GM12874 (cell line): ENCODE data around the gene LRRK1.

Experiments
- TF ChIP-seq, protein P1 (sequence below): IDR thresholded peaks from 2 replicates; pipeline ENCODE4 v1.5.1; 2011; ENCODE audit warnings: low read depth, mild to moderate bottlenecking, control low read depth, low read length, moderate library complexity; ENCODE audit not compliant: insufficient read depth

LRRK1 gene

GRCh38 chr15:101020451-101020850 is 101.3 kb downstream of the LRRK1 start:
- TF ChIP-seq, protein P1, sequence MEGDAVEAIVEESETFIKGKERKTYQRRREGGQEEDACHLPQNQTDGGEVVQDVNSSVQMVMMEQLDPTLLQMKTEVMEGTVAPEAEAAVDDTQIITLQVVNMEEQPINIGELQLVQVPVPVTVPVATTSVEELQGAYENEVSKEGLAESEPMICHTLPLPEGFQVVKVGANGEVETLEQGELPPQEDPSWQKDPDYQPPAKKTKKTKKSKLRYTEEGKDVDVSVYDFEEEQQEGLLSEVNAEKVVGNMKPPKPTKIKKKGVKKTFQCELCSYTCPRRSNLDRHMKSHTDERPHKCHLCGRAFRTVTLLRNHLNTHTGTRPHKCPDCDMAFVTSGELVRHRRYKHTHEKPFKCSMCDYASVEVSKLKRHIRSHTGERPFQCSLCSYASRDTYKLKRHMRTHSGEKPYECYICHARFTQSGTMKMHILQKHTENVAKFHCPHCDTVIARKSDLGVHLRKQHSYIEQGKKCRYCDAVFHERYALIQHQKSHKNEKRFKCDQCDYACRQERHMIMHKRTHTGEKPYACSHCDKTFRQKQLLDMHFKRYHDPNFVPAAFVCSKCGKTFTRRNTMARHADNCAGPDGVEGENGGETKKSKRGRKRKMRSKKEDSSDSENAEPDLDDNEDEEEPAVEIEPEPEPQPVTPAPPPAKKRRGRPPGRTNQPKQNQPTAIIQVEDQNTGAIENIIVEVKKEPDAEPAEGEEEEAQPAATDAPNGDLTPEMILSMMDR: no peak

DNA sequence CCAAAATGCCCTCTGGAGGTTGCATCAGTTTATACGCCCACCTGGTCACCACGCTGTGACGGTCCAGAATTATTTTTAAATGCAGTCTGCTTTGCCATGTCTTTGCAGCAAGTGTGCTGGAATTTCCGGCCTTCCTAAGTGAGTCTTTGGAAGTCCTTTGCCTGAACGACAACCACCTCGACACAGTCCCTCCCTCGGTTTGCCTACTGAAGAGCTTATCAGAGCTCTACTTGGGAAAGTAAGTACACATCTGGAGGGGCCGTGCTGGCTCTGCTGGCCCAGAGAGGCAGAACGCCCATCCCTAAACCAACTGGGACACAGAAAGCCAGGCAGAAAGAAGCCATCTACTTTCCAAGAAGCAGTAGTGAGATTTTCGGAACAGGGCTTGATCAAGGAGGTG is 101.8 kb downstream of the LRRK1 start:
- TF ChIP-seq, protein P1: no peak

- TF ChIP-seq, protein P1: no peak
Measured at GRCh38 chr15:101022306-101022705, 103.1 kb downstream of the LRRK1 start.

DNA sequence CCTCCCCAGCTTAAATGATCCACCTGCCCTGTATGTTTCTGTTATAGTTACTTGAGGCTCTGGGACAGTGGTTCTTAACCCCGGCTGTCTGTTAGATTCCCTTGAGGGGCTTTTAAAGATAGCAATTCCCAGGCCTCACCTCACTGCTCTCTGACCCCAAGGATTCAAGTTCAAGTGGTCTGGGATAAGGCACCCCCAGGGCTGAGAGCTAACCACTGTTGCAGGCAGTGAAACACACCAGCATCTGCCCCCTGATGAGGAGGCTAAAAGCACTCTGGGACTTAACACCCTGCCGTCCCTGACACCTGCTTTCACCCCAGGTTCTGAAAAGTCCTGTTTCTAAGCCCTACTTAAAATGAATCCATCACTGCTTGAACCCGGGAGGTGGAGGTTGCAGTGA is 103.7 kb downstream of the LRRK1 start:
- TF ChIP-seq, protein P1: no peak

DNA sequence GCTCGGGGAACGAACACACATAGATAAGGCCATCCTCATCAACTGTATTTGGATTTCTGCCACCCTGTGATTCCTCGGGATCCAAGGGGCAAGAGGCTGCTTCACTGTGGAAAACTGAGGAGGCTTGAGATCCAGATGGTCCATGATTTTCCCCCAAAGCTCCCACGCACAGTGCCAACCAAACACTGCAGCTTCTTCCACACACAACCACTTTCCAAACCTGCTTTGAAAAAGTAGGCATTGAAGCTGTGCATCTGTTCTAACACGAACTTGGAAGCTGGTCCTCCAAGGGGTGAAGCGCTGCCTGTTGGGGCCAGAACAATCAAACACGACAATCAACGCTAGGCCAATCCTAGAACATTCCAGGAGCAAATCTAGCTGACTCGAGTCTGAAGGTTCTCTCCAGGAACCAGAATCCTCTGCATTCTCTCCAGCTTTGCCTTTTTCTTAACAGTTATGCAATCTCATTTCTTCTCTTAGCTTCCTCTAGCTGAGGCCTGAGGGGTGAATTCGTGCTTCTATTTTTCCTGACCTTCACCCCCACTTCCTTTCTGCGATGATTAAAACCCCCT is 104.4 kb downstream of the LRRK1 start:
- TF ChIP-seq, protein P1: no peak

DNA sequence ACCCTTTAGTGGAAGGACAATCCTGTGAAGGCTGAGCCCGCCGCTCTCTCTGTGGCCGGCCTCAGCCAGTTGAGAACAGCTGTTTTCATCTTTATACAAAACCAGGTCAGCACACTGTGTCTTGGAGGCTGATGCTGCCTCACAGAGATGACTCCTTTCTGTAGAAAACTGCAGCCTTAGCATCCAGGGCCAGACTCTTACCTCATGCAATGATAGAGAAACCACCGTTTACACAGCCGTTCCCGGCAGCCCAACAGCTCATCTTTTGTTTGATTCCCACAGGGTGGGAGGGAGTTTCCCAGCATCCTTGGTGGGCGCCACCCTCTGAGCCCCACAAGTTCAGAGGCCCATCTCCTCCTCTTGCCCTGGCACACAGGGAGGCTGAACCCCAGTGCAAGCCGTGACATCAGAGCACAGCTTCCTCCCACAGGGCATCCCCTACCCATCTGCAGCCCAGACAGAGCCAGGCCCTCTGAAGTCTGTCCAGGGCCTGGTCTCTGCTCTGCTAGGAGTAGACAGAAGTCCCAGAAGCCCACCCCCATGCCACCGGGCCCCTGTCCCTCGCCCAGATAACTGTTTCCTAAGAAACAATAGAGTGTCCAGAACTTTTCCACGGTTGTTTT is 105.0 kb downstream of the LRRK1 start:
- TF ChIP-seq, protein P1: no peak

DNA sequence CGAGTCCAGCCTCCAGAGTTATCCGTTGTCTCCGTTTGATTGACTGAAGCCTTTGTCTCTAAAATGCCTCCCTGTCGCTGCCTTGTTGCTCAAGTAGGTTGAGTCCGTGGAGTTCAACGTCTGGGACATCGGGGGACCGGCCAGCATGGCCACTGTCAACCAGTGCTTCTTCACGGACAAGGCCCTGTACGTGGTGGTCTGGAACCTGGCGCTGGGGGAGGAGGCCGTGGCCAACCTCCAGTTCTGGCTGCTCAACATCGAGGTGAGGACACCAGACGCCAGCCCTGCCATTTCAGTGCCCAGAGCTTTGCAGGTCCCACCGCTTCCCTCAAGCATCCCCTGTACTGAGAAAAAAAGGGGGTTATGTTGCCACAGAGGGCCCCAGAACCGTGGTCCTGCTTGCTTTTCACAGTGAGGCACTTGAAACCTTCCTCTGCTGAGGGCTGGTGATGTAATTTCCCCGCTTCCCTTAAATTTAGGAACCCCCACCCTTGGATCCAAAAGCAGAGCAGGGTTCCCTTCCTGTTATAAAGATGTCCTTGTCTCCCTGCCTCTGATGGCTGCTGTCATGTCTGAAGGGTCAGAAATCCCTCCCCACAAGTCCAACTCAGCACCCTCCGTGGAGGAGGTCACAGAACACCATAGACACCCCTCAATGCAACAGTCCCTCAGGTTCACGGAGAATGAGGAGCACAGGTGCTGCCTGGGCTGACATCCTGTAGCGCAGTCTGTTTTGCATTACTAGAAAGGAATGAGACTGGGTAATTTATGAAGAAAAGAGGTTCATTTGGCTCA is 105.7 kb downstream of the LRRK1 start:
- TF ChIP-seq, protein P1: no peak
